HEK293T (cell line): ENCODE measurements around the gene PPM1N.

ENCODE experiments used
- BHLHE40 ChIP-seq: fragments of 450-650 bp; IDR thresholded peaks from 2 replicates; pipeline ENCODE4 v1.6.1; 2016; ENCODE audit warnings: mild to moderate bottlenecking, moderate library complexity, borderline replicate concordance
- FOXK2 ChIP-seq: fragments of 450-650 bp; IDR thresholded peaks from 2 replicates; pipeline ENCODE4 v1.6.1; 2016; ENCODE audit warnings: mild to moderate bottlenecking
- FOXM1 ChIP-seq: fragments of 450-650 bp; IDR thresholded peaks from 2 replicates; pipeline ENCODE4 v1.6.1; 2017; ENCODE audit warnings: mild to moderate bottlenecking, borderline replicate concordance
- LEF1 ChIP-seq: fragments of 450-650 bp; IDR thresholded peaks from 2 replicates; pipeline ENCODE4 v1.6.1; 2017; ENCODE audit warnings: mild to moderate bottlenecking, borderline replicate concordance
- NFRKB ChIP-seq: fragments of 450-650 bp; IDR thresholded peaks from 2 replicates; pipeline ENCODE4 v1.6.1; 2016; ENCODE audit warnings: mild to moderate bottlenecking, moderate library complexity
- SP1 ChIP-seq: fragments of 450-650 bp; IDR thresholded peaks from 2 replicates; pipeline ENCODE4 v1.6.1; 2017
- TARDBP ChIP-seq: fragments of 450-650 bp; IDR thresholded peaks from 2 replicates; pipeline ENCODE4 v1.6.1; 2016

DNA sequence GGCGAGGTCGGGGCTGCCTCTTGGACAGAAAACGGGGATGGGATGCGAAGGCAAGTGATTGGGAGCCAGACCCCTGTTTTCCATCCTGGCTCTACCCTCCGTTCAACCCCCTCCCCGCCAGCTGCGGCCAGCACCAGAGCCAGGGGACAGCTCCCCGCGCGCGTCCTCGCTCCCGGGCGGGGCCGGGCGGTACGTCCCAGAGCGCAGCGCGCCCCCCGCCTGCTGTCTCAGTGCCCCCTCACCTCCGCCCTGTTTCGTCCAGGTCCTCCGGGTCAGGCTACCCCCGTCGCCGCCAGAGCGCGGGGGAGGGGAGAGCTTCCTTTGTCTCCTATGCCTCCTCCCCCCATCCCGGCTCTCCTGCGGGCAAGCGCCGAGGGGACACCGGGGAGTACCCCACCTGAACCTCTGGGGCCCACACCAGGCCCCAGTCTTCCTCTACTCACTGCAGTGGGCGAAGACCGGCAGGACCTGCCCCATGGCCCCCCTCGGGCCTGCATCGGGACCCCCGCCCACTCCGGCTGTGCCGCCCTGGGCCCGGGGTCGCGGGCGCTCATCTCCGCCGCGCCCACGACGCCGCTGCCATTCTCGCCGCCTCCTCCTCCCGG, 1.8 kb upstream of the PPM1N start:
- TF ChIP-seq BHLHE40 (no peak), TARDBP (no peak), FOXM1 (no peak), NFRKB (no peak), SP1 (no peak), LEF1 (no peak), FOXK2 (no peak)
